GM12874 (cell line): ENCODE measurements around the gene RFC4.

Source experiments
- TF ChIP-seq, protein P1 (sequence below): IDR thresholded peaks from 2 replicates; pipeline ENCODE4 v1.5.1; 2011; ENCODE audit warnings: low read depth, mild to moderate bottlenecking, control low read depth, low read length, moderate library complexity; ENCODE audit not compliant: insufficient read depth

RFC4 gene

GRCh38 chr3:186759231-186759930 is 46.9 kb downstream of the RFC4 start:
- TF ChIP-seq, protein P1, sequence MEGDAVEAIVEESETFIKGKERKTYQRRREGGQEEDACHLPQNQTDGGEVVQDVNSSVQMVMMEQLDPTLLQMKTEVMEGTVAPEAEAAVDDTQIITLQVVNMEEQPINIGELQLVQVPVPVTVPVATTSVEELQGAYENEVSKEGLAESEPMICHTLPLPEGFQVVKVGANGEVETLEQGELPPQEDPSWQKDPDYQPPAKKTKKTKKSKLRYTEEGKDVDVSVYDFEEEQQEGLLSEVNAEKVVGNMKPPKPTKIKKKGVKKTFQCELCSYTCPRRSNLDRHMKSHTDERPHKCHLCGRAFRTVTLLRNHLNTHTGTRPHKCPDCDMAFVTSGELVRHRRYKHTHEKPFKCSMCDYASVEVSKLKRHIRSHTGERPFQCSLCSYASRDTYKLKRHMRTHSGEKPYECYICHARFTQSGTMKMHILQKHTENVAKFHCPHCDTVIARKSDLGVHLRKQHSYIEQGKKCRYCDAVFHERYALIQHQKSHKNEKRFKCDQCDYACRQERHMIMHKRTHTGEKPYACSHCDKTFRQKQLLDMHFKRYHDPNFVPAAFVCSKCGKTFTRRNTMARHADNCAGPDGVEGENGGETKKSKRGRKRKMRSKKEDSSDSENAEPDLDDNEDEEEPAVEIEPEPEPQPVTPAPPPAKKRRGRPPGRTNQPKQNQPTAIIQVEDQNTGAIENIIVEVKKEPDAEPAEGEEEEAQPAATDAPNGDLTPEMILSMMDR = no peak

DNA sequence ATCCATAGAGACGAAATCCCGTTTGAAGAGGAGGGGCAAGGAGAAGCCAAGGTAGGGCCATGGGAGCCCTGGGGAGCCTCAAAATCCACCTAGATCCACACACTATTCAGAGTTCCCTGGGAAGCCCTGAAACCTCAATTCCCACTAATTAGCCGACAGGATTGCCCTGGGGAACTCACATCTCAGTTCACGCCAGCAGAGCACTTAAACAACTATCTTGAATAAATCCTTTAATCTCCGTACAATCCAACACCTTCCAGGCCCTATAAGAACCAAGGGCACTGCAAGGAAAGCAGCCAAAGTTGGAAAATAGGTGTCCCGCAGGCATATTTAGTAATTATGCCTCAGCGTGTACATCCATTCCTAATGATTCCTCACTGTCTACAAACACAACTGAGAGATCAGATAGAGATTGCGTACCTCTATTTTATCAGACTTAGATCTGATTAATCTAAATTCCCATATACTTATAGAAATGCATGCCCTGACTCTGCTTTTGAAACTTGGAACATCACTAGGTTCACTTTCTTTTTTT is 48.5 kb downstream of the RFC4 start:
- TF ChIP-seq, protein P1 = no peak

DNA sequence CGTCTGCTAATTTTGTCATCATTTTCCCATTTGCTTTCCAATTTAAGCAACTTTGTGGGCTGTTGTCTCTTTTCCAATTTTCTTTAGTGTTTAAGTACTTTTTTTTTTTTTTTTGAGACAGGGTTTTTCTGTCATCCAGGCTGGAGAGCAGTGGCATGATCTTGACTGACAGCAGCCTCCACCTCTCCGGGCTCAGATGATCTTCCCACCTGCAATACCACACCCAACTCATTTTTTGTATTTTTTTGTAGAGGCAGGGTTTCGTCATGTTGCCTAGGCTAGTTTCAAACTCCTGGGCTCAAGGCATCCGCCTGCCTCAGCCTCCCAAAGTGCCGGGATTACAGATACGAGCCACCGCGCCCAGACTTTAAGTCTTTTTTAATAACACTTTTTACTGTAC is 49.1 kb downstream of the RFC4 start:
- TF ChIP-seq, protein P1 = no peak

- TF ChIP-seq, protein P1 = no peak
Measured at GRCh38 chr3:186754871-186755270, 51.4 kb downstream of the RFC4 start.

- TF ChIP-seq, protein P1 = no peak
Measured at GRCh38 chr3:186754006-186754405, 52.3 kb downstream of the RFC4 start.

DNA sequence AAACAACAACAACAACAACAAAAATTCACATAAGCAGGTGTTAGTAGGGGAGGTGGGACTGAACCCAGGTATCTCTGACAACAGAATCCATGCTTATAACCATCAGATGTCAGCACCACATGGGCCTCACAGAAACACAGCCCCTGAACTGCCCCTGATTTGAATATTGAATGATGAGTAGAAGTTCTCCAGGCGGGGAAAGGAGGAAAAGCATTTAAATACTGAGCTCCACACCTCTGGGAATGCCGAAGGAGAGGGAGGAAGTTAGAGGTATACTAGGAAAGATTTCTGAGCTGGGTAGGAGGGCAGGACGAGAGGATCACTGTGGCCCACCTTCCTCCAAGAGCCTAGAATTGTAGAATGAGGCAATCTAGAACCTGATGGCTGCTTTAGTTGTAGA is 54.8 kb downstream of the RFC4 start:
- TF ChIP-seq, protein P1 = no peak

- TF ChIP-seq, protein P1 = no peak
Measured at GRCh38 chr3:186750316-186750715, 56.0 kb downstream of the RFC4 start.

DNA sequence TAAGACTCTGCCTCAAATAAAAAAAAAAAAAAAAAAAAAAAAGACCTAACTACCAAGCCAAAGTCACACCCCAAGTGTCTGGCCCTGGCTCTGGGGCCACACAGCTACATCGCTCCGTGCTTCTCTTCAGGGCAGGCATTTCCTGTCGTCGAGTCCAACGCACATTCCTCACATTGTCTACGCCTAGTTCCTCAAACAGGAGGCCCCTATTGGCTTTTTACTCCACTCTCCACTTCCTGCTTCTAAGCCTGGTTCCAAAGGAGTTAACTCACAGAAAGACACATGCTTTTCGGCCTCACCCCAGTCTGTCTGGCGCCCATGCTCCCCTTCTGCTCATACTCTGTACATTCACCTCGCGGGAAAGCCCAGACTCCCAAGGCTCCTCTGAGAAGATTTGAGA is 60.3 kb downstream of the RFC4 start:
- TF ChIP-seq, protein P1 = no peak
